Measurements from ENCODE around the gene C19orf73.

Gene C19orf73

DNA sequence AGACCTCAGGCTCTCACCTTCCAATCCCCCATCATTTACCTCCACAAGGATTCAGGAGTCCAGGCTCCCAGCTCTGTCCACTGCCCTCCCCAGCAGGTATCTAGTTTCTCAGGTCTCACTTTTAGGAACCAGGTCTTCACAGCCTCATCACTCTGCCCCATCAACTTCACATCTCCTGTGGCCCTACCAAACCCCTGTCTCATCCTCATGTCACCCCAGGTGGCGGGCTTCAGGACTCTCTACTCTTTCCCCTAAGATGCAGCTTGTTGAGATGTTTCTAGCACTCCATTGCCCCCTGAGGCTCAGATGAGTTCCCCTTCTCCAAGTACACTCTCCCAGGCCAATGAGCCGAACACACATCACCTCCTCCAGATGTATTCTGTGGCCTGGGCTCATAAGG is 1.9 kb upstream of the C19orf73 start:
- no peak for DNase-seq

DNA sequence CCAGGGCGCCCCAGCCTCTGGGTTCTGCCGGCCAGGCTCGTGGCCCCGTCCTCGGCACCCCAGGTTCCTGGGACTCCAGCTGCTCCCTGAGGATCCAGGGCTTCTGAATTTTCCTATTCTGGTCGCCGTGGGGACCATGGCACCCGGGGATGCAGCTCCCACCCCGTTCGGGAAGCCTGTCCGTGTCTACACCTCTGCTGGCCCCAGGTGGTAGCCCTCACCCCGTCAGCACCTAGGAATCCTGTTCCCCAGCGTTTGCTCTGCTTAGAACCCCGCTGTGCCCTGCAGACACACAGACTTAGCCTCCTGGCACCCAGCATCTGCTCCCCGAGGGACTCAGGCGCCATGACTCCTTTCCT is 1.4 kb upstream of the C19orf73 start:
- DNase-seq = no peak

DNA sequence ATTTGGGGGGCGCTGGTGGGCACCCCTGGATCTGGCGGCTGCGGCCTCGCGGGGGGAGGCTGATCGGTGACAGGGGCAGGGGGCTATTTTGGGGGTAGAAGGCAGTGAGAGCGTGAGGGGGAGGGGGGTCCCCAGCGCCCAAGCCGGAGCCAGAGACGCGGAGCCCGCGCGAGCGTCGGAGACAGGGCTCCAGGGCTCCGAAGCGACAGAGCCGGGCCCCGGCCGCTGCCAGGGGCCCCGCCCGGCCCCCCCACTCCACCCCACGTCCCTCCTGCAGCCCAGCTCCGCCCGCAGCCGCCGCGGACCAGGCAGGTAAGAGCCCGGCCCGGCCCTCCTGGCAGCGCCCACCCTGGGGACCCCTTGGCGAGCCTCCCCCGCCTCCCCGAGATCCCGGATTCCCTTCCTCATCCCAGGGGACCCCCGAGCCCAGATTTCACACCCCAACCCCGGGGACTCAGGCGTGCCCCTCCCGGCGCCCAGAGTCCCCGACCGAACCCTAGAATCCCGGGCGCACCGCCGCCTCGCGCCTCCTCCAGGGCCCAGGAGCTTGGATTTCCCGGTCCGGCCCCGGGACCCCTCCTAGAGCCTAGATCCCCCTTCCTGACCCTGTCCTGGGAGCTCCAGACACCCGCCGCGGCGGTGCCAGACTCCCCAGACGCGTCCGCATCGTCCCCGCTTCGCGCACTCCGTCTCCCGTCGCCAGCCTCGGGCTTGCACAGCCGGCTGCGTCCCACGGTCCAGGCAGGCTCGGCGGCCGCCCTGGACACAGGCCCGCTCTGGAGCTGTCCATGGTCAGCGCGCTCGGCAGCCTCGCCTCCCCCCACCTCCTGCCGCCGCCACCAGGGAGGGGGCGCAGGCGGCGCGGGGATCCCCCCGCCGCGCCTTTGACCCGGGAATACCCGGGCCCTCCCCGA is 725 bp upstream of the C19orf73 start, which contains the start of gene PPFIA3:
Gene PPFIA3 (plus strand): TSS at position 134 of the 914 bp plus-strand sequence. CDS start 8,330 bp downstream, outside the sequence.
- DNase-seq = peak; percentile 54

DNA sequence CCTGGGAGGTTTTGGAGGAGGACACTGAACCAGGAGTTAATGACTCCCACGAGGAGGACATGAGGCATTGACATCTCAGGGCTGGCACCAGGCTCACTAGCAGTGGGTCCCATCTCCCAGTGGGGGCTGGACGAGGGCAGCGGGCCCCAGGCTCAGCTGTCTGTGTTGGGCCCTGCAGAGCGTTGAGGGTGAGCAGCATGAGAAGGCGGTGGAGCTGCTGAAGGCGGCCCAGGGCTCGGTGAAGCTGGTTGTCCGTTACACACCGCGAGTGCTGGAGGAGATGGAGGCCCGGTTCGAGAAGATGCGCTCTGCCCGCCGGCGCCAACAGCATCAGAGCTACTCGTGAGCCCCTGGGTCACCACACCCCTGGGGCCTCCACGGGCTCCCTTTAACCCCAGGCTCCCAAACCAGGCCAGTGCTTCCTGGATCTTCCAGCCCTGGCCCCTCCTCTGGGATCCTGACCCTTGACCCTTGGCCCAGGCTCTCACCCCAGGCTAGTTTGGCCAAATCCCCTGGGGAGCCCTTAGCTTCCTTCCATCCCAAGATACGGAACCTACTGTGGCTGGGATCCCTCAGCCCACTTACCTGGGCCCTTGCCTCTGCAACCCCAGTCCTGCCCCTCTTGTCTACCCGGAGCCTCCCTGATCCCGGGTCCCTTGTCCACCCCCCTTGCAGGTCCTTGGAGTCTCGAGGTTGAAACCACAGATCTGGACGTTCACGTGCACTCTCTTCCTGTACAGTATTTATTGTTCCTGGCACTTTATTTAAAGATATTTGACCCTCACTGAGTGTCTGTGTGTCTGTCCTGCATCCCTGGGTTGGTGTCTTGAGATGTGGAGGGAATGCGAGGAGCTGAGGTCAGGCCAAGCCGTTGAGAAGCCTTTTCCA is 1.0 kb downstream of the C19orf73 start:
- DNase-seq = no peak

DNA sequence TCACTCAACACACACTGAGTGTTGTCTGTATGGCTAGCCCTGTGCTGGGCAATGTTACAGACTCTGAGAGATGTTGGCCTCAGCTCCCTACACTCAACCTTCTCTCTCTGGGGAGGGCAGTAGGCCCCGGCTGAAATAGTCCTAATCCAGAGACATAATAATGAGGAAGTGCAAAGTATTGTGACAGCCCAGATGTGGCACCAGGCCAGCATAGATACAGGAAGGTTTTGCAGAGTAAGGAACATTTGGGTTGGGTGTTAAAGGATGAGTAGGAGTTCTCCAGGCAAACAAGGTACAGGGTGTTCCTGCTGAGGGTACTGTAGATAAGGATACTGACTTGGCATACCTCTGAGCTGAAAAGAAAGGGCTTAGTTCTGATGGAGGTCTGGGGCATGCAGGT is 2.4 kb downstream of the C19orf73 start:
- DNase-seq = no peak

DNA sequence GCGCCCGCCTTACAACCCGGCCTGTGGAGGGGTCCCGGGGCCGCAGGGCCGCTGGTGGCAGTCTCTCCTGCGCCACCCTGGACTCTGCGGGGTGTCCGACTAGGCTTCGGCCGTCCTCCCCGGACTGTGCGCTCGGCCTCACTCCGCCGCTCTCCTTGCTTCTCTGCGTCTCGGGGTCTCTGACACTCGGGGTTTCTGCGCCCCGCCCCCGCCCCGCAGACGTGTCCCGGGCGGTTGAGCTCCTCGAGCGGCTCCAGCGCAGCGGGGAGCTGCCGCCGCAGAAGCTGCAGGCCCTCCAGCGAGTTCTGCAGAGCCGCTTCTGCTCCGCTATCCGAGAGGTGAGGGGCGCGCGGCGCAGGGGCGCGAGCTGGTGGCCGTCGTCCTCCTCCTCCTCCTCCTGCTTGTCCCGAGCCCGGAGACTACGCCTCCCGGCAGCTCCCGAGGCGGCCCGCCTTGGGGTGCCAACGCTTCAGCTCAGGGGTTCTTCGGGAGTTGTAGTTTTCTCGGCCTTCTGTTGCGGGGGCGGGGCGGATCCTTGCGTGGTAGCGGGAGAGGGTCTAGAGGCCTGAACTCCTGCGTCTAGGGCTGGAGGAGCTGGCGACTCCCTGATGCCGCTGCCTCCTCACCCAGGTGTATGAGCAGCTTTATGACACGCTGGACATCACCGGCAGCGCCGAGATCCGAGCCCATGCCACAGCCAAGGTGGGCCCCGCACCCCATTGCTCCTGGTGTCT is 4.1 kb downstream of the C19orf73 start:
- DNase-seq = no peak

DNA sequence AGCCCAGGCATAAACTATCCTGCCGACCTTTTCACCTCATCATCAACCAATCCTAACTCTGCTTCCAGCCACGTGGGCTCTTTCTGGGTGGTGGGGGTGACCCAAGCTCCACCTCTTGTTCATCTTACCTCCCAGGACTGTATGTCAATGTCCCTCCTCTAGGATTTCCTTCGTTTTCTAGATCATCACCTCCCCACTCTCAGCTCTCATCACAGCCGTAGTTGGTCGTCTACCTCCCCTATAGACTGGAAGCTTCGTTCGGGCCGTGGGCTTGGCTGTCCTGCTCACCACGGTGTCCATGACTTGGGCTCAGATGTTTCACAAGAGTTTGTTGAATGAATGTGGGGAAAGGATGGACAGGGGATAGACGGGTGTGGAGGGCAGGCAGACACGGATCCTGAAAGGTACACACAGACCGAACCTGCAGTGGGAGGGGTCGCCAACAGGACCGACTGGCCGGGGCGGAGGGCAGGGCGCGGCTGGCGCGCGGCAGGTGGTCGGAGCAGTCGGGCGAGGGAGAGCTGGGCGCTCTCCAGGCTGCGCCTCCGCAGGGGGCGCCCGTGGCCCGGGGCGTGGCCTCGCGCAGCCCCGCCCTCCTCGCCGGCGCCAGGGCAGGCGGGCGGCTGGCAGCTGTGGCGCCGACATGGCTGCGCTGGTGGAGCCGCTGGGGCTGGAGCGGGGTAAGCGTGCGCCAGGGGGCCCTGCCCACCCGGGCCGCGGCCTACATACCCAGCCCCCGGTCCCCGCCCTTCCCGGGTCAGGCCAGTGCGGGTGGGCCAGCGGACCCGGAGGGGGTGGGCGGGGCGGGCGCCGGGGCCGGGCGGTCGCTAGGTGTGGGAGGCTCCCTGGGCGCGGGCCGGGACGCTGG is 4.9 kb downstream of the C19orf73 start, which contains the start of gene LIN7B:
Gene LIN7B (plus strand): TSS at position 609 of the 868 bp plus-strand sequence. CDS start 35 bp downstream, at position 644.
- DNase-seq = peak; percentile 54

DNA sequence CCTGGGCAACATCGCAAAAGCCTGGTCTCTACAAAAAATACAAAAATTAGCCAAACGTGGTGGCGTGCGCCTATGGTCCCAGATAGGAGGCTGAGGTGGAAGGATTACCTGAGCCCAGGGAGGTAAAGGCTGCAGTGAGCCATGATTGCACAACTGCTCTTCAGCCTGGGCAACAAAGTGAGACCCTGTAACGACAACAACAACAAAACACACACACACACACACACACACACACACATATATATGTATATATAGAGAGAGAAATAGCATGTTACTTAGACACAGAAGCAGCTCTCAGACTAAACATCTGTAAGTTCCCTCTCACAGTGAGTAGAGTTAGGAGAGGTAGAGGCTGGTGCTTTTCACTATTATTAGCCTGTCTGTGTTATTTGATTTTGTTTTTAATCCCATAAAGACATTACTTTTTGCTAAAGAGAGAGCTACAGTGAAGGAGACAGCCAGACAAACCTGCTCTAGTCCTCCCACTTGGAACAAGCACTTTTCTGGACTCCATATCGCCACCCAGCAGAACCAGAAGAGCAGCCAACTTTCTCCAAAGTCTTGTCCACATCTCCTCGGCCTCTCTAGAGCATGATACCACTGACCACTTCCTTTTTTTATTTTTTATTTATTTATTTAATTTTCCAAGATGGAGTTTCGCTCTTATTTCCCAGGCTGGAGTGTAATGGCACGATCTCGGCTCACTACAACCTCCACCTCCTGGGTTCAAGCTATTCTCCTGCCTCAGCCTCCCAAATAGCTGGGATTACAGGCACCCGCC is 7.5 kb downstream of the C19orf73 start:
- DNase-seq = no peak

DNA sequence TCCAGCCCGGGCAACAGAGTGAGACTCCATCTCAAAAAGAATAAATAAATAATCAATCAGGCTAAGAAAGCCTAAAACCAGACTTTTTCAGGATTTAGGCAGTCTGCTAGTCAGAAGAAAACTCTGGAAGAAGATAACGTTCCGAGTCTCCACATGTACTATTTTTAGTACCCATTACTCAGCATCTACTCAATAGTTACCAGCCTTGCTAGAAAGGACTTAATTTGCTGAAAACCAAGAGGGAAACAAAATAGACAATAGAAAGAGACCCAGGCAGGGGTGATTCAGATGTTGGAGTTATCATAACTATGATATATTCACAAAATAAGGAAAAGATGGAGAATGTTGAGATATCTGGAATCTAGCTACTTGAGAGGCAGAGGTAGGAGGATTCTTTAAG is 8.4 kb downstream of the C19orf73 start:
- no peak for DNase-seq

DNA sequence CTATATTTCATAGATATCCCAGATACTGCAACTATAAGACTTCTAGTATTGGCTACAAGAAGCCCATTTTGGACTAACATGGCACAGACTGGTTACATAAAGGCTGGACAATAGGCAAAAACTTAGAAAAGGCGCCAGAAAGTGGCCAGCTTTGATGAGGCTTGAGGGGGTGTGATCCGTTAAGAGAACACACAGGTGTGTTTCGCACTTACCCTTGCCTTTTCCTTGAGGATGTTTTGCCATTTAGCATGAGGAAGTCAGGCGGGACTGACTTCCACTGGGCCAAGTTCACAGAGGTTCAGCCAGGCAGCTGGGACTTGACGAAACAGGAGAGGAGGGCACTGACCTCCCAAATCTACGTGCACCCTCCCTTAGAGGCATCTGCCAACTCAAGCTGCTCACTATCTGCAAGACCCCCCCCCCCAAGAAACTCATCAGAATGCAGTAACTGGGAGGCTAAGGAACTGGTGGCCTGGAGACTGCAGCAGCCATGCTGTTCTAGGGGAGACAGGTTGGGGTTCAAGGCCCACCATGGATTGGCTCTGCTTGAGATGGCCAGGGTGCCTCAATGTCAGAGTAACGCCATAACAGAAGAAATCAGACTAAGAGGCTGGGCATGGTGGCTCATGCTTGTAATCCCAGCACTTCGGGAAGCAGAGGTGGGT is 9.2 kb downstream of the C19orf73 start:
- DNase-seq = no peak

DNA sequence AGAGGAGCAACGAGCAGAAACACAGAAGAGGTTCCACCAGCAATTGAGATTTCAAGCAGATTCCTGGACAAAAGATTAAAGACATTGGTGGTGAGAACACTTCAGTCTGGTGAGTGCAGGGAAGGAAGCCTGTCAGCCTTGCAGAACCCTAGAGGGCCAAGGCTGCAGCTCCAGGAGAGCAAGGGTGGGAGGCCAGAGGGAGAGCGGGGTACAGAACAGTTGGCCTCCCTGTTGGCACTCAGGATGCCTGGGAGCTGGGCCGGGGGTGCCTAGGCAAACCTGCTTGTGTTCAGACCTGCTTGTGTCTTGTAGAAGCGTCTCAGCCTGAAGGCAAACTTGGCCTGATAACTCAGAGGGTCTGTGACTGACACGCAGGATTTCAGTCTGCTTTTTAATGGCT is 9.9 kb downstream of the C19orf73 start:
- DNase-seq = no peak

DNA sequence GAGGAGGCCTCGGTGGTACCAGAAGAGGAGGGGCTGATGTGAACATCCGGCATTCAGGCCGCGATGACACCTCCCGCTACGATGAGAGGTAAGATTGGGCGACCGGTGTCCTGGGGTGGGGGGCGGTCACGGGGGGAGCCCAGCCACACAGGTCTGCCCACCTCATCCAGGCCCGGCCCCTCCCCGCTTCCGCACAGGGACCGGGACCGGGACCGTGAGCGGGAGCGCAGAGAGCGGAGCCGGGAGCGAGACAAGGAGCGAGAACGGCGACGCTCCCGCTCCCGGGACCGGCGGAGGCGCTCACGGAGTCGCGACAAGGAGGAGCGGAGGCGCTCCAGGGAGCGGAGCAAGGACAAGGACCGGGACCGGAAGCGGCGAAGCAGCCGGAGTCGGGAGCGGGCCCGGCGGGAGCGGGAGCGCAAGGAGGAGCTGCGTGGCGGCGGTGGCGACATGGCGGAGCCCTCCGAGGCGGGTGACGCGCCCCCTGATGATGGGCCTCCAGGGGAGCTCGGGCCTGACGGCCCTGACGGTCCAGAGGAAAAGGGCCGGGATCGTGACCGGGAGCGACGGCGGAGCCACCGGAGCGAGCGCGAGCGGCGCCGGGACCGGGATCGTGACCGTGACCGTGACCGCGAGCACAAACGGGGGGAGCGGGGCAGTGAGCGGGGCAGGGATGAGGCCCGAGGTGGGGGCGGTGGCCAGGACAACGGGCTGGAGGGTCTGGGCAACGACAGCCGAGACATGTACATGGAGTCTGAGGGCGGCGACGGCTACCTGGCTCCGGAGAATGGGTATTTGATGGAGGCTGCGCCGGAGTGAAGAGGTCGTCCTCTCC is 11.1 kb downstream of the C19orf73 start:
- DNase-seq = no peak

DNA sequence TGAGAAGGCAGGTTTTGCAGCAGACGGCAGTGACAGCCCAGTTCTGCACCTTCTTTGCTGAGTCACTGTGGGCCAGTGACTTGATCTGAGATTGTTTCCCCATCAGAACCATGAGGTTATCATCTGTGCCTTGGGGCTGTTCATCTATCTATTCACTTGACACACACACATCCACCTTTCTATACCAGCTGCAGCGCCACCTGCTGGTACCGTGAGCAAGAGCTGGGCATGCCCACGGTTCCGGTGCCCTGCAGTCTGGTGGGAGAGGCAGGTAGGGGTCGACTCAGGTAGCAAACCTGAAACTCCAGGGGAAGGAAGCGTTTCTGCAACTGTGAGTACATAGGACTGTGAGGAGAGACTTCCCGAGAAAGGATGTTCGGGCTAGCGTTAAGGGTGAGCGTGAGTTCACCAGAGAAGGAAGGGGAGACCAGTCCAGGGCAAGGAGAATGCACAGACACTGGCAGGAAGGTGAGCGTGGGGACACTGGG is 12.3 kb downstream of the C19orf73 start:
- peak; percentile 16 for DNase-seq

DNA sequence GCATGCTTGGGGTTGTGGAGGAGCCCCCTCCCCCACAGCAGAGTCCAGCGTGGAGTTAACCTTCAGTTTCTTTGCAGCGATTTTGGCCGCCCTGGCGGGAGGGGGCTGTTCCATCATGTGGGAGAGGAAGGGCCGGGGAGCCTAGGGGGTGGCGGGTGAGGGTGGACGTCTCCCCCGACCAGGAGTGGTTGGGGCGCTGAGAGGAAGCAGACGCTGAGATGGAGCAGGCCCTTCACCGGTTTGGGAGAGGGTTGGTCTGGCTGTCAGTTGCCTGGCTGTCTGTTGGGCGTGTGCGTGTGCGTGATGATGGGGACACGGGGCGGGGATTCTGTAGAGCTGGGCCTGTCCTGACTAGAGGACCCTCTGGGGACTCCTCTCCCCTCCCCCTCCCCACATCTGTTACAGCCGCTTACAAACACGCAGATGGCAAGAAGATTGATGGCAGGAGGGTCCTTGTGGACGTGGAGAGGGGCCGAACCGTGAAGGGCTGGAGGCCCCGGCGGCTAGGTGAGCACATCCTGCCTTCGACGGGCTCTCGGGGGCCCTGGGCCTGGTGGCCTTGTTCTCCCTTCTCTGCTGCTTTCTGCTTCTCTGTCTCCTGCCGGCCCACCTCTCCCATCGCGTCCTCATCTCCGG is 14.6 kb downstream of the C19orf73 start:
- DNase-seq = no peak

DNA sequence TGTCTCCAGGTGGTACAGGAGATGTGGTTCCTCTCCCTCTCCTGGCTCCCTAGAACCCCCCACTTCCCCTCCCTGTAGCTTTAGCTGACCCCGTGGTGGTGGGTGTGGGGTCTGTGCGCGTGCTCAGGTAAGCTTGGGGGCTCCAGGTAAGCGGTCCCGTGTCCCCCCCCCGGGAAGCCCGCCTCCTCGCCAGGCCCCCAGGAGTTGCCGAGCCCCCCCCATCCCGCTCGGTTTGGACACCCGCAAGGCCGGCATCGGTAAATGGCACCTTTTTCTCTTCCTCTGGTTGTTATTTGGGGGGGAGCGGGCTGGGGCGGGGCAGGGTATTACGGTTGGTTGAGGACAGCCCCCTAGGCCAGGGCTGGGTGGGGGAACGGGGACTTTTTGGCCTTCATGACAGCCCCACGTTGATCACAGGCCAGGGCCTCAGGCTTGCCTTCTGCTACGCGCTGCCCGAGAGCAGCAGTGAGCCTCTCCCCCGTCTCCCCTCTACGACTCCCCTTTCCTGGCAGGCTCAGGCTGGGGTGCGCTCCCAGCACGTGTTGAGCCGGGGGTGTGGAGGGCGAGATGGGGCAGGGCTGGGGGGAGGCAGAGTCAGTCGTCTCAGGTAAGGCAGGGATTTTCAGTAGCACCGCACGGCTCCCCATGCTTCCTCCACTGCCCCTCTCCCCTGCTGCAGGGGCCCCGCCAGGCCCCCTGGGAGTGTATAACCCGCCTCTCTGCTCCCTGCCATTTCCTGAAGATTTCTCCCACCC is 15.4 kb downstream of the C19orf73 start:
- DNase-seq = no peak

DNA sequence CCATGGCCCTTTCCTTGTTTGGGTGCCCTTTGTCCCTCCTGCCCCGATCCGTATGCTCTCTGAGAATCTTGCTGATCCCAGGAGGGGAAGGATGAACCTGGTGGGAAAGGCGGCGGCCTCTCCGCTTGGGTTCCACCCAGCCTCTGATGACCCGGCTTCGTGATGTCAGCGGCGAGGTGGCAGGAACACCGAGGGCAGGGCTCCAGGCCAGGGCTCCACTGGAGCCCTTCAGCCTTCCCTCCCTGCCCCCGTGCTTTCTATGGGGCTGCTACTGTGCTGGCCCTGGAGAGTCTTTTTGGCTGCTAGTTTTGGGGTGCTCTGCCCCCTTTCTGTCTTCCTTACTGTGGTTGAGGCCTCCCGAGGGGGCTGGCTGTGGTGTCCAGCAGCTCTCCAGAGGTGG is 16.6 kb downstream of the C19orf73 start:
- no peak for DNase-seq

DNA sequence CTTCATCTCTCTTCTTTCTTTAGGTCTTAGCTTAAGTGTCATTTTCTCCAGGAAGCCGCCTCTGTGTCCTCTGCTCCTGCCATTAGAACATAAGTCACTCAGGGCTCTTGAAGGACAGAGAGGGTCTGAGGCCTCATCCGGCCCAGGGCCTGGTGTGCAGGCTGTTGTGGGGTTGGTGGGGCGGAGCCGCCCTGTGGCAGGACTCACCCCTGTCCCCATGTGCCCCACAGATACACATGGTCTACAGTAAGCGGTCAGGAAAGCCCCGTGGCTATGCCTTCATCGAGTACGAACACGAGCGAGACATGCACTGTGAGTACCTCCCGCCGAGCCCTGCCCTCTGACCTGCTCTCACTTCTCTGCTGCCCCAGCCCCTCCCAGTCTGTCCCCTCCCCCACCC is 17.8 kb downstream of the C19orf73 start:
- no peak for DNase-seq

DNA sequence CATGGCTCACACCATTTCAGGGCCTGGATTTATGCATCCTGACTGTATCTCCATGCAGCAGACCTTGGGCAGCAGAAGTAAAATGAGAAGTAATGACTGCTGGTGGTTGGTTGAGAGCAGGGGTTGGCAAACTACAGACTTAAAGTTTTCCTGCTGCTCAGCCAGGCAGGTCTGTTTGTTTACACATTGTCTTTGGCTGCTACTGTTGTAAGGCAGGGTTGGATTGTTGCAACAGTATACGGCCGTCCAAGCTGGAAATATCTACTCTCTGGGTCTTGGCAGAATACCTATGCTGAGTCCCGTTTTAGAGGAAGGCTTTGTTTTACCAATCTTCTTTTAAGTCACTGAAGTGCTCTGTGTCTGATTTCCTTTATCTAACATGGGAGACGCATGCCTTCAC is 20.1 kb downstream of the C19orf73 start:
- no peak for DNase-seq
